Prostate gland (tissue), 2 donors: ENCODE results near the gene ZNF526. TPM values are rescaled to one million over a fixed set of nuclear protein-coding genes. Genes with fewer than 3 reads are reported as not detected.

Source experiments
- DNase-seq: peaks from one replicate; pipeline ENCODE4 v3.0.0-alpha.2; 2019; ENCODE audit warnings: low spot score
- H3K27ac ChIP-seq, 2 donors: fragments of 200-600 bp; sonication (generic); 2 replicates each; pipeline ENCODE4 v1.5.1; 2017 to 2019
- H3K27me3 ChIP-seq: fragments of 200-600 bp; sonication (generic); replicated peaks from 2 replicates; pipeline ENCODE4 v1.5.1; 2019; ENCODE audit not compliant: insufficient read depth
- H3K36me3 ChIP-seq, 2 donors: fragments of 200-600 bp; sonication (generic); 1 replicate in 1 of 2; 2 replicates in 1 of 2; pipeline versions ENCODE4 v1.5.1 to v1.8.1; 2017 to 2019
- H3K4me1 ChIP-seq: fragments of 200-600 bp; sonication (generic); replicated peaks from 2 replicates; pipeline ENCODE4 v1.5.1; 2019
- H3K4me3 ChIP-seq, 2 donors: fragments of 200-600 bp; sonication (generic); 2 replicates each; pipeline ENCODE4 v1.5.1; 2017 to 2019
- H3K9me3 ChIP-seq: fragments of 200-600 bp; sonication (generic); 2 replicates; pipeline ENCODE4 v1.5.1; 2017
- CTCF ChIP-seq, 4 experiments: fragments of 200-600 bp in 2 of 4; fragments of 450-650 bp in 2 of 4; sonication (generic) in 2 of 4; IDR thresholded peaks; 1 replicate in 3 of 4; 2 replicates in 1 of 4; pipeline ENCODE4 v1.5.1; 2016 to 2019; ENCODE audit warnings: antibody characterized with exemption in 4 of 4, mild to moderate bottlenecking in 2 of 4, moderate library complexity in 2 of 4
- POLR2A ChIP-seq: fragments of 450-650 bp; IDR thresholded peaks from one replicate; pipeline ENCODE4 v1.6.1; 2016; ENCODE audit warnings: antibody characterized with exemption, mild to moderate bottlenecking
- POLR2AphosphoS5 ChIP-seq: sonication (generic); formaldehyde crosslinking; IDR thresholded peaks from one replicate; pipeline ENCODE4 v1.6.1; 2017; ENCODE audit warnings: antibody characterized with exemption
- WGBS: methylation state at CpG from one replicate; pipeline ENCODE4 v1.1.5; 2018; 5-methylcytosine and 5-hydroxymethylcytosine counted together
- intact Hi-C: fragments of 100-400 bp; cut with DNase I; formaldehyde crosslinking; loops from one replicate; pipeline ENCODE4 v1.14.2; 2022
- total RNA-seq, 2 donors: library from RNA; depleted of rRNA; stranded (reverse); fragments of >200 nt; gene quantifications; one replicate each; pipeline ENCODE4 v1.1.0, GENCODE V29; 2016

ZNF526 gene
- total RNA-seq, 2 donors from 2014 or later = 8.2 to 14.1 TPM

- Histone ChIP-seq H3K27ac (no peak overlapping the region), H3K27me3 (no peaks in the 10 kb centered on the region), H3K9me3 (no peaks in the 10 kb centered on the region), H3K36me3 (peaks cover 16 to 22% of the 10 kb centered on the region in 2 donors), H3K4me3 (no peak overlapping the region), H3K4me1 (no peaks in the 10 kb centered on the region)
- TF ChIP-seq POLR2A (no peak), POLR2AphosphoS5 (no peak), CTCF (IDR thresholded peaks at IDR 0.05) (no peak)
- no peak for DNase-seq
- 69% methylated on average over 4 of the region's 4 CpGs for WGBS
- intact Hi-C loops = no loop called here
Observed at GRCh38 chr19:42229301-42229854, 9.3 kb downstream of the ZNF526 start.

- Histone ChIP-seq H3K4me1 (no peaks in the 10 kb centered on the region), H3K27ac (no peak overlapping the region), H3K9me3 (no peaks in the 10 kb centered on the region), H3K4me3 (no peak overlapping the region), H3K36me3 (peaks cover 16 to 17% of the 10 kb centered on the region in 2 donors), H3K27me3 (no peaks in the 10 kb centered on the region)
- no peak for TF ChIP-seq CTCF (IDR thresholded peaks at IDR 0.05)
- no peak for TF ChIP-seq POLR2AphosphoS5
- no peak for TF ChIP-seq POLR2A
- no peak for DNase-seq
- WGBS = 35% methylated on average over 8 of the region's 8 CpGs
- intact Hi-C loops = no loop called here
Observed at GRCh38 chr19:42229855-42230351, 9.8 kb downstream of the ZNF526 start.

- no peak overlapping the region for H3K27ac ChIP-seq
- no peaks in the 10 kb centered on the region for H3K27me3 ChIP-seq
- H3K36me3 ChIP-seq = peaks cover 10 to 16% of the 10 kb centered on the region in 2 donors
- H3K9me3 ChIP-seq = no peaks in the 10 kb centered on the region
- DNase-seq = no peak
- no peak overlapping the region for H3K4me3 ChIP-seq
- no peak for TF ChIP-seq POLR2AphosphoS5
- no peak for TF ChIP-seq CTCF (IDR thresholded peaks at IDR 0.05)
- TF ChIP-seq POLR2A = no peak
- no peaks in the 10 kb centered on the region for H3K4me1 ChIP-seq
- 79% methylated on average over 4 of the region's 4 CpGs for WGBS
- intact Hi-C loops = no loop called here
Observed at GRCh38 chr19:42230571-42230970, 10.5 kb downstream of the ZNF526 start.

- Histone ChIP-seq H3K9me3 (no peaks in the 10 kb centered on the region), H3K27me3 (no peaks in the 10 kb centered on the region), H3K4me3 (no peak overlapping the region), H3K36me3 (peaks cover 0 to 9% of the 10 kb centered on the region in 2 donors), H3K4me1 (no peaks in the 10 kb centered on the region), H3K27ac (no peak overlapping the region)
- intact Hi-C loops = no loop called here
- 95% methylated on average over 10 of the region's 10 CpGs for WGBS
- no peak for DNase-seq
- TF ChIP-seq POLR2AphosphoS5 = no peak
- TF ChIP-seq CTCF (IDR thresholded peaks at IDR 0.05) = no peak
- TF ChIP-seq POLR2A = no peak
Observed at GRCh38 chr19:42232435-42232834, 12.3 kb downstream of the ZNF526 start.

GRCh38 chr19:42233106-42233505 lies 13.0 kb downstream of the ZNF526 start:
- DNase-seq = no peak
- Histone ChIP-seq H3K4me1 (no peaks in the 10 kb centered on the region), H3K9me3 (no peaks in the 10 kb centered on the region), H3K27me3 (no peaks in the 10 kb centered on the region), H3K36me3 (peaks cover 0 to 9% of the 10 kb centered on the region in 2 donors), H3K27ac (no peak overlapping the region), H3K4me3 (no peak overlapping the region)
- WGBS = 76% methylated on average over 7 of the region's 7 CpGs
- TF ChIP-seq POLR2A = no peak
- intact Hi-C loops = no loop called here
